Panc1 (cell line): Measurements from ENCODE around the gene CDH12.

Source experiments
- CTCF ChIP-seq: fragments of 450-650 bp; IDR thresholded peaks from 2 replicates; pipeline ENCODE4 v1.5.1; 2017; ENCODE audit warnings: mild to moderate bottlenecking
- POLR2AphosphoS5 ChIP-seq: IDR thresholded peaks from 2 replicates; pipeline ENCODE4 v1.6.1; 2012; ENCODE audit warnings: mild to moderate bottlenecking, low read depth, low read length, moderate library complexity
- SIN3A ChIP-seq: IDR thresholded peaks from 2 replicates; pipeline ENCODE4 v1.6.1; 2012; ENCODE audit warnings: low read depth, mild to moderate bottlenecking, low read length, moderate library complexity, borderline replicate concordance; ENCODE audit not compliant: insufficient read depth
- TCF7L2 ChIP-seq: IDR thresholded peaks from 2 replicates; pipeline ENCODE4 v1.6.1; 2011; ENCODE audit warnings: mild to moderate bottlenecking, low read depth, low read length, inconsistent platforms

GRCh38 chr5:22611327-22611726, 241.8 kb downstream of the CDH12 start:
- TF ChIP-seq CTCF (no peak), POLR2AphosphoS5 (no peak), SIN3A (no peak), TCF7L2 (no peak)
